Parathyroid adenoma (tissue), 2 donors: Measurements from ENCODE around the gene ARHGEF2.

ENCODE experiments used
- H2AFZ ChIP-seq: fragments of 300-600 bp; sonication (generic); one replicate; pipeline ENCODE4 v1.7.0; 2017; ENCODE audit warnings: antibody characterized with exemption, mild to moderate bottlenecking
- H3K27ac ChIP-seq: fragments of 300-600 bp; sonication (generic); one replicate; pipeline ENCODE4 v1.7.0; 2017
- H3K27me3 ChIP-seq: fragments of 300-600 bp; sonication (generic); one replicate; pipeline ENCODE4 v1.7.0; 2017; ENCODE audit warnings: low read length; ENCODE audit not compliant: control insufficient read depth, insufficient read depth
- H3K36me3 ChIP-seq: fragments of 300-600 bp; sonication (generic); one replicate; pipeline ENCODE4 v1.7.0; 2017; ENCODE audit warnings: low read length; ENCODE audit not compliant: control insufficient read depth, insufficient read depth
- H3K4me1 ChIP-seq: fragments of 300-600 bp; sonication (generic); one replicate; pipeline ENCODE4 v1.7.0; 2017; ENCODE audit warnings: control low read depth
- H3K4me2 ChIP-seq: fragments of 300-600 bp; sonication (generic); one replicate; pipeline ENCODE4 v1.7.0; 2017; ENCODE audit warnings: low read length
- H3K4me3 ChIP-seq: fragments of 300-600 bp; sonication (generic); one replicate; pipeline ENCODE4 v1.7.0; 2017; ENCODE audit warnings: low read depth, low read length
- H3K79me2 ChIP-seq: fragments of 300-600 bp; sonication (generic); one replicate; pipeline ENCODE4 v1.7.0; 2017; ENCODE audit warnings: control low read depth
- H3K9ac ChIP-seq: fragments of 300-600 bp; sonication (generic); one replicate; pipeline ENCODE4 v1.7.0; 2017; ENCODE audit warnings: mild to moderate bottlenecking
- H3K9me3 ChIP-seq: fragments of 300-600 bp; sonication (generic); one replicate; pipeline ENCODE4 v1.7.0; 2017; ENCODE audit warnings: low read length; ENCODE audit not compliant: control insufficient read depth
- TF ChIP-seq, protein P1 (sequence below): fragments of 300-600 bp; sonication (generic); IDR thresholded peaks from one replicate; pipeline ENCODE4 v1.7.0; 2017; ENCODE audit warnings: antibody characterized with exemption, mild to moderate bottlenecking
- donor health status: primary hyperparathyroidism.

Gene ARHGEF2

DNA sequence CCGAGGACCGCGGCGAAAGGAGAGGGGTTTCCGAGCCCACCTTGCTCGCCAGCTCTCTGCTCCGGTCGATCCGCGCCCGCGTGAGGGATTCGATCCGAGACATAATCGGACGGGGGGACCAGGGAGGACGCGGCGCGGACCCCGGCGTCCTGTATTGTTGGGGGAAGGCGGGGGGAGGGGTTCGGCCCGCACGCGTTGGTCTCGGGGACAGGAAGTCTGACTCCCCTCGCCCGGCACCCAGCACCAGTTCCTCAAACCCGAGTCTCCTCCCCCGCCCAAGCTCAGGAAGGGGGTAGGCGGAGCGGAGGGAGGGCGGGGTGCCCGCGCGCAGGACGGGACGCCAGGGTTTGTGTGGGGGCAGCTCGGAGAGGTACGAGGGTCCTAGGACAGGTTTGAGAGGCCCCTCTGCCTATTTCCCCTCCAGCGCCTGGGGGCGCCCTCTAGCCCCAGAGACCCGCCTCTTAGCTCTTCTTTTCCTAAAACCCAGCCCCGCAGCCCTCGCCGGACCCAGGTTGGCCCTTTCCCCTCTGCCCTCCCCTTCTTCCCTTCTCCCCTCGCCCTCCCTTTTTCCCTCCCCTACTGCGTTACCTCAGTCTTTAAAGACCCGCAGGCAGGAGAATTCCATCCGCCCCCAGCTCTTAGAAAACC lies at the start of gene ARHGEF2:
Gene ARHGEF2 (minus strand): TSS at position 223 of the 648 bp plus-strand sequence. CDS start 120 bp downstream, at position 103.
- peak within 1 kb of the TSS; percentile 77 for H2AFZ ChIP-seq
- peak within 1 kb of the TSS; percentile 85 for H3K4me2 ChIP-seq
- H3K36me3 ChIP-seq = no peaks in the 10 kb centered on the region
- H3K4me1 ChIP-seq = peaks cover 16% of the 10 kb centered on the region
- no peaks in the 10 kb centered on the region for H3K27me3 ChIP-seq
- no peaks in the 10 kb centered on the region for H3K79me2 ChIP-seq
- H3K9ac ChIP-seq = peak within 1 kb of the TSS; percentile 37
- TF ChIP-seq, protein P1, sequence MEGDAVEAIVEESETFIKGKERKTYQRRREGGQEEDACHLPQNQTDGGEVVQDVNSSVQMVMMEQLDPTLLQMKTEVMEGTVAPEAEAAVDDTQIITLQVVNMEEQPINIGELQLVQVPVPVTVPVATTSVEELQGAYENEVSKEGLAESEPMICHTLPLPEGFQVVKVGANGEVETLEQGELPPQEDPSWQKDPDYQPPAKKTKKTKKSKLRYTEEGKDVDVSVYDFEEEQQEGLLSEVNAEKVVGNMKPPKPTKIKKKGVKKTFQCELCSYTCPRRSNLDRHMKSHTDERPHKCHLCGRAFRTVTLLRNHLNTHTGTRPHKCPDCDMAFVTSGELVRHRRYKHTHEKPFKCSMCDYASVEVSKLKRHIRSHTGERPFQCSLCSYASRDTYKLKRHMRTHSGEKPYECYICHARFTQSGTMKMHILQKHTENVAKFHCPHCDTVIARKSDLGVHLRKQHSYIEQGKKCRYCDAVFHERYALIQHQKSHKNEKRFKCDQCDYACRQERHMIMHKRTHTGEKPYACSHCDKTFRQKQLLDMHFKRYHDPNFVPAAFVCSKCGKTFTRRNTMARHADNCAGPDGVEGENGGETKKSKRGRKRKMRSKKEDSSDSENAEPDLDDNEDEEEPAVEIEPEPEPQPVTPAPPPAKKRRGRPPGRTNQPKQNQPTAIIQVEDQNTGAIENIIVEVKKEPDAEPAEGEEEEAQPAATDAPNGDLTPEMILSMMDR = no peak
- H3K27ac ChIP-seq = peak within 1 kb of the TSS; percentile 80
- H3K4me3 ChIP-seq = peak within 1 kb of the TSS; percentile 92
- no peaks in the 10 kb centered on the region for H3K9me3 ChIP-seq

DNA sequence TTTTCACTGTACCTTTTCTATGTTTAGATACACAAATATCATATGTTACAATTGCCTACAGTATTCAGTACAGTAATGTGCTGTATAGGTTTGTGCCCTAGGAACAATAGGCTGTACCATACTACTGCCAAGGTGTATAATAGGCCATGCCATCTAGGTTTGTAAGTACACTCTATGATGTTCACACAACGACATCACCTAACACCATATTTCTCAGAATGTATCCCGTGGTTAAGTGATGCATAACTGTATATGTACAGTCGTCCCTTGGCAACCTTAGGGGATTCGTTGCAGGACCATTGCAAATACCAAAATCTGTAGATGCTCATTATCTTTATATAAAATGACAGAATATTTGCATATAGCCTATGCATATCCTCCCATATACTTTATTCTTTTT lies 48.2 kb upstream of the ARHGEF2 start:
- no peaks in the 10 kb centered on the region for H3K9me3 ChIP-seq
- no peaks in the 10 kb centered on the region for H3K36me3 ChIP-seq
- H3K79me2 ChIP-seq = no peaks in the 10 kb centered on the region
- TF ChIP-seq, protein P1 = no peak
- no peak overlapping the region for H3K4me3 ChIP-seq
- H3K4me2 ChIP-seq = no peak overlapping the region
- no peak overlapping the region for H3K9ac ChIP-seq
- H3K27ac ChIP-seq = no peak overlapping the region
- H3K4me1 ChIP-seq = peaks cover 4% of the 10 kb centered on the region
- H2AFZ ChIP-seq = no peak overlapping the region
- no peaks in the 10 kb centered on the region for H3K27me3 ChIP-seq

DNA sequence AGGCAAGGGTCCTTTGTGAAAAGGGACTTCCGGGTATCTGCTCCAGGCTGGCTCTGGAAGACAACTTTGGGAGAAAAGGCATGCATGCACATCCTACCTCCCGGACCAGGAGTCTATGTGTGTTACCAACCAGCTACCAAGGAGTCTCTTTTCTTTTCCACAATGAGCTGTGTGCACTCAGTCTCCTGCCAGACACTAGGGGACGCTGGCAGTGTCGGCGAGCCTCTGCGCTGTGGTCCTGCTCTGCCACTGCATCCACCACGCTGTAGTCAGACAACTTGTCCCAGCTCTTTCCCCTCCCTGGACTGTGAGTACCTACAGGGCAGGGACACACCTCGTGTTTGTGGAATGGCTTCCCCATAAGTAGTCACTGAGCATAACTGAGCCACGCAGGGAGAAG lies 47.5 kb upstream of the ARHGEF2 start:
- TF ChIP-seq, protein P1 = peak; percentile 32
- H2AFZ ChIP-seq = no peak overlapping the region
- H3K27me3 ChIP-seq = no peaks in the 10 kb centered on the region
- no peak overlapping the region for H3K27ac ChIP-seq
- H3K9me3 ChIP-seq = no peaks in the 10 kb centered on the region
- no peaks in the 10 kb centered on the region for H3K79me2 ChIP-seq
- H3K4me1 ChIP-seq = peaks cover 4% of the 10 kb centered on the region
- H3K4me2 ChIP-seq = peak overlapping the region; percentile 51
- no peak overlapping the region for H3K4me3 ChIP-seq
- H3K9ac ChIP-seq = no peak overlapping the region
- H3K36me3 ChIP-seq = no peaks in the 10 kb centered on the region

DNA sequence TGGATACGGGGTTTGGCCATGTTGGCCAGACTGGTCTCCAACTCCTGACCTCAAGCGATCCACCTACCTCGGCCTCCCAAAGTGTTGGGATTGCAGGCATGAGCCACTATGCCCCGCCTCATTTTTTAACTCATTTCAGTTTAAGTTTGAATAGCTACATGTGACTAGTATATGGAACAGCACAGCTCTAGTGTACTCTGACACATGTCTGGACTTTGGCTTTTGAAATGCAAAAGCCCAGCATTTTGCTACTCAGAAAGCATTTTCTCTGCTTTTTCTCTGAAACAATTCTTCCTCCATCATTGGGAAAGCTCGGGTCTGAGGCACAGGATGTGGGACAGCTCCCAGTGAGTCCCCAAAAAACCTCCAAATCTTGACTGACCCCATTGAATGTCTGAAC lies 46.5 kb upstream of the ARHGEF2 start:
- Histone ChIP-seq H3K27ac (no peak overlapping the region), H3K9ac (no peak overlapping the region), H3K4me1 (peaks cover 7% of the 10 kb centered on the region), H3K36me3 (no peaks in the 10 kb centered on the region), H3K9me3 (no peaks in the 10 kb centered on the region), H2AFZ (no peak overlapping the region), H3K4me3 (no peak overlapping the region), H3K27me3 (no peaks in the 10 kb centered on the region), H3K4me2 (no peak overlapping the region), H3K79me2 (peaks cover 3% of the 10 kb centered on the region)
- TF ChIP-seq, protein P1 = no peak

DNA sequence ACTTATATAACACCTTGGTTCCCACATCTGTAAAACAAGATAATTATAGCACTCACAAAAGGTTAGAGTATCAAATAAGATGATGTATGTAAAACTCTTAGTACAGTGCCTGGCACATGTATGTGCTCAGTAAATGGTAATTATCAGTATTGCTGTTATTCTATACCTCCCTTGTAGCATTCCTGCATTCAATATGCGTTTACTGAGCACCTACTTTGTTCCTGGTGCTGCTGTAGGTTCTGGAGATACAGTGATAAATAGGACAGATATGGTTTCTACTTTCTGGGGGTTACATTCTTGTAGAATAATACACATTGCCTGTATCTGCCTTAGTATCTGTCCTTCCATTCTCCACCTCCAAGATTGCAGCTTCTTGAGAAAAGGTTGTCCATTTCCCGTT lies 43.6 kb upstream of the ARHGEF2 start:
- H3K9ac ChIP-seq = no peak overlapping the region

More for the DNA sequence above, 43.6 kb upstream of the ARHGEF2 start:
- no peak overlapping the region for H3K4me3 ChIP-seq
- H3K79me2 ChIP-seq = peaks cover 8% of the 10 kb centered on the region
- peaks cover 9% of the 10 kb centered on the region for H3K4me1 ChIP-seq
- no peaks in the 10 kb centered on the region for H3K36me3 ChIP-seq
- TF ChIP-seq, protein P1 = no peak
- no peaks in the 10 kb centered on the region for H3K9me3 ChIP-seq
- H3K27me3 ChIP-seq = no peaks in the 10 kb centered on the region
- no peak overlapping the region for H2AFZ ChIP-seq
- H3K27ac ChIP-seq = no peak overlapping the region
- H3K4me2 ChIP-seq = no peak overlapping the region
